Glomerular visceral epithelial cell (primary cell): ENCODE measurements around the gene CSMD2.

Source experiments
- DNase-seq: peaks from one replicate; pipeline ENCODE4 v3.0.0-alpha.2; 2016; ENCODE audit errors: extremely low spot score

Gene CSMD2

GRCh38 chr1:33501774-33502173 is 663.3 kb downstream of the CSMD2 start:
- no peak for DNase-seq

GRCh38 chr1:33501309-33501708 is 663.7 kb downstream of the CSMD2 start:
- DNase-seq, result no peak

GRCh38 chr1:33500547-33500946 is 664.5 kb downstream of the CSMD2 start:
- no peak for DNase-seq

GRCh38 chr1:33497410-33497809 is 667.6 kb downstream of the CSMD2 start:
- DNase-seq, result no peak

- no peak for DNase-seq
Observed at GRCh38 chr1:33494929-33495328, 670.1 kb downstream of the CSMD2 start.

- no peak for DNase-seq
Observed at GRCh38 chr1:33488624-33489023, 676.4 kb downstream of the CSMD2 start.

GRCh38 chr1:33482412-33482811 is 682.6 kb downstream of the CSMD2 start:
- DNase-seq, result no peak

- DNase-seq, result no peak
Observed at GRCh38 chr1:33477451-33477850, 687.6 kb downstream of the CSMD2 start.

- DNase-seq, result no peak
Observed at GRCh38 chr1:33473900-33474299, 691.1 kb downstream of the CSMD2 start.

GRCh38 chr1:33472269-33472980 is 692.6 kb downstream of the CSMD2 start, which contains the start of gene ZSCAN20:
Gene ZSCAN20 (plus strand): TSS chr1:33472645. CDS start chr1:33479289, 6,644 bp downstream.
- DNase-seq, result peak; percentile 98

- no peak for DNase-seq
Observed at GRCh38 chr1:33471416-33471815, 693.6 kb downstream of the CSMD2 start.

- DNase-seq, result peak; percentile 78
Observed at GRCh38 chr1:33470495-33471012, 694.5 kb downstream of the CSMD2 start.

- DNase-seq, result no peak
Observed at GRCh38 chr1:33469691-33470090, 695.3 kb downstream of the CSMD2 start.

GRCh38 chr1:33468967-33469366 is 696.1 kb downstream of the CSMD2 start:
- no peak for DNase-seq

GRCh38 chr1:33468531-33468930 is 696.5 kb downstream of the CSMD2 start:
- no peak for DNase-seq

GRCh38 chr1:33468011-33468410 is 697.0 kb downstream of the CSMD2 start:
- DNase-seq, result no peak

- no peak for DNase-seq
Observed at GRCh38 chr1:33466159-33466558, 698.9 kb downstream of the CSMD2 start.

- DNase-seq, result no peak
Observed at GRCh38 chr1:33465316-33465715, 699.7 kb downstream of the CSMD2 start.

- DNase-seq, result no peak
Observed at GRCh38 chr1:33464552-33464951, 700.5 kb downstream of the CSMD2 start.
